Hepatocyte (in vitro differentiated cells): ENCODE results near the gene NOP53.

ENCODE experiments used
- EZH2 ChIP-seq: fragments of 200-600 bp; sonication (generic); IDR thresholded peaks from 2 replicates; pipeline ENCODE4 v1.6.1; 2016; ENCODE audit warnings: antibody characterized with exemption, mild to moderate bottlenecking, borderline replicate concordance
- TF ChIP-seq, protein P1 (sequence below): fragments of 200-600 bp; sonication (generic); IDR thresholded peaks from 2 replicates; pipeline ENCODE4 v1.5.1; 2016; ENCODE audit warnings: antibody characterized with exemption, mild to moderate bottlenecking; ENCODE audit not compliant: poor library complexity

DNA sequence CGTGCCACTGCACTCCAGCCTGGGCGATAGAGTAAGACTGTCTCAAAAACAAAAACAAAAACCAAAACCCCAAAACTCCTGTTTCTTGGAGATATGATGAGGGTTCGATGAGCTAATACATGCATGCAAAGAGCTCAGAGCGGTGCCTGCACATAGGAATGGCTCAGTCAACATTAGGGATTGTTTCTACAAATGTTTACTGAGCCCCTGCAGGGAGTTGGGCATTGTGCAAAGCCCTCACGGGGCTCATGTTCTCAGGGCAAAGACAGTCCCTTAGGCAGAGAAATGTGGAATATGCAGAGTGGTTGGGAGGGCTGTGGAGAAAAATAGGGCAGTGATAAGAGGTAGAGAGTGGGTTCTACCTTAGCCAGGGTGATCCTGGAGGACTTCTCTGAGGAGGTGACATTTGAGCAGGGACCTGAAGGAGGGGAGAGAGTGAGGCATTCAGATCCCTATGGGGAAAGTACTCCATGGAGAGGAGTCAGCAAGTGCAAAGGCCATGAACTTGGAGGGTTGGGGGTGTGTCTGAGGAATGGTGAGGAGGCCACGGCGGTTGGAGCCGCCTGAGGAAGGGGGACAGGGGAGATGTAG is 33.6 kb upstream of the NOP53 start:
- TF ChIP-seq, protein P1, sequence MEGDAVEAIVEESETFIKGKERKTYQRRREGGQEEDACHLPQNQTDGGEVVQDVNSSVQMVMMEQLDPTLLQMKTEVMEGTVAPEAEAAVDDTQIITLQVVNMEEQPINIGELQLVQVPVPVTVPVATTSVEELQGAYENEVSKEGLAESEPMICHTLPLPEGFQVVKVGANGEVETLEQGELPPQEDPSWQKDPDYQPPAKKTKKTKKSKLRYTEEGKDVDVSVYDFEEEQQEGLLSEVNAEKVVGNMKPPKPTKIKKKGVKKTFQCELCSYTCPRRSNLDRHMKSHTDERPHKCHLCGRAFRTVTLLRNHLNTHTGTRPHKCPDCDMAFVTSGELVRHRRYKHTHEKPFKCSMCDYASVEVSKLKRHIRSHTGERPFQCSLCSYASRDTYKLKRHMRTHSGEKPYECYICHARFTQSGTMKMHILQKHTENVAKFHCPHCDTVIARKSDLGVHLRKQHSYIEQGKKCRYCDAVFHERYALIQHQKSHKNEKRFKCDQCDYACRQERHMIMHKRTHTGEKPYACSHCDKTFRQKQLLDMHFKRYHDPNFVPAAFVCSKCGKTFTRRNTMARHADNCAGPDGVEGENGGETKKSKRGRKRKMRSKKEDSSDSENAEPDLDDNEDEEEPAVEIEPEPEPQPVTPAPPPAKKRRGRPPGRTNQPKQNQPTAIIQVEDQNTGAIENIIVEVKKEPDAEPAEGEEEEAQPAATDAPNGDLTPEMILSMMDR = no peak
- TF ChIP-seq EZH2 = no peak
